Breast epithelium (tissue), 3 donors: ENCODE measurements around the gene BHLHE41.

Experiments used
- CTCF ChIP-seq, 3 donors: fragments of 450-650 bp; IDR thresholded peaks; one replicate each; pipeline ENCODE4 v1.5.1; 2016 to 2017; ENCODE audit warnings: antibody characterized with exemption in 3 of 3, mild to moderate bottlenecking in 3 of 3, moderate library complexity in 3 of 3
- POLR2A ChIP-seq: fragments of 450-650 bp; IDR thresholded peaks from one replicate; pipeline ENCODE4 v1.6.1; 2016; ENCODE audit warnings: antibody characterized with exemption, mild to moderate bottlenecking, moderate library complexity
- POLR2AphosphoS5 ChIP-seq, 3 donors: sonication (generic); formaldehyde crosslinking; IDR thresholded peaks; one replicate each; pipeline ENCODE4 v1.6.1; 2017; ENCODE audit warnings: antibody characterized with exemption in 3 of 3

- TF ChIP-seq CTCF (IDR thresholded peaks at IDR 0.05): no peak
- TF ChIP-seq POLR2A: no peak
- TF ChIP-seq POLR2AphosphoS5 (IDR thresholded peaks at IDR 0.05): no peak
Measured at GRCh38 chr12:26152507-26153102, 27.8 kb upstream of the BHLHE41 start.
